GM12864 (cell line): Measurements from ENCODE around the gene SERAC1.

Source experiments
- DNase-seq: peaks from one replicate; pipeline ENCODE4 v3.0.0-alpha.2; 2011; ENCODE audit warnings: low read depth
- H3K4me3 ChIP-seq: 2 replicates; pipeline ENCODE4 v1.5.1; 2011; ENCODE audit warnings: mild to moderate bottlenecking, low read depth, low read length, control low read depth
- CTCF ChIP-seq: IDR thresholded peaks from 2 replicates; pipeline ENCODE4 v1.5.1; 2011; ENCODE audit warnings: low read depth, mild to moderate bottlenecking, moderate library complexity, low read length, control low read depth, inconsistent platforms; ENCODE audit errors: missing control alignments

SERAC1 gene

GRCh38 chr6:158078320-158078719 is 89.7 kb downstream of the SERAC1 start:
- no peak overlapping the region for H3K4me3 ChIP-seq
- no peak for TF ChIP-seq CTCF
- no peak for DNase-seq

- DNase-seq, result no peak
- TF ChIP-seq CTCF, result no peak
- no peak overlapping the region for H3K4me3 ChIP-seq
Measured at GRCh38 chr6:158077676-158078075, 90.4 kb downstream of the SERAC1 start.

- DNase-seq, result no peak
- TF ChIP-seq CTCF, result no peak
- no peak overlapping the region for H3K4me3 ChIP-seq
Measured at GRCh38 chr6:158076548-158076947, 91.5 kb downstream of the SERAC1 start.

GRCh38 chr6:158073776-158074175 is 94.3 kb downstream of the SERAC1 start:
- no peak for DNase-seq
- H3K4me3 ChIP-seq, result no peak overlapping the region
- TF ChIP-seq CTCF, result no peak

- no peak for DNase-seq
Measured at GRCh38 chr6:158072083-158072721, 95.9 kb downstream of the SERAC1 start.

GRCh38 chr6:158071121-158072082 is 96.7 kb downstream of the SERAC1 start:
- no peak for DNase-seq
- TF ChIP-seq CTCF, result no peak
- no peak overlapping the region for H3K4me3 ChIP-seq

More at GRCh38 chr6:158072083-158072721, 95.9 kb downstream of the SERAC1 start:
- no peak overlapping the region for H3K4me3 ChIP-seq
- peak; percentile 89 for TF ChIP-seq CTCF
